GM18520 (cell line): ENCODE results near the gene PDE11A.
"Not testable (repeated sequence)": the region's sequence is repeated elsewhere in the genome, so short reads cannot be mapped to it uniquely, and the experiment has no call there.

Experiments
- ATAC-seq: cut with Tn5 transposase; IDR thresholded peaks from one replicate; pipeline ENCODE4 v1.9.1; 2021; ENCODE audit not compliant: unreplicated experiment

PDE11A gene

DNA sequence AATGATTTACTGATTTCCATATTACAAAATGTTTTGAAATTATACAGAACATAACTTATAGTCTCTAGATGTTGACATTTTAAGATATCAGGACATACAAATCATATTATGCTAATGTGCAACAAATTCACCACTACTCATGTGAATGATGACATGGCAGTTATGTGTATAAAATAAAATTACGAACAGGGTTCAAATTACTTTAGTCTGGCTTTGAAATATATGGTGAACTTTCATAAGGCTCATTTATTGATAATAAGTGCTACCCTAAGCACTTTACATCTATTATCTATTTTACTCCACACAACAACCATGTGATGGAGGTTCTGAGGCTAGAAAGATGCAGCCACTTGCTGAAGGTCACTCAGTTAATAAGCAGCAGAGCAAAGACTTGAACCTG is 62.8 kb downstream of the PDE11A start:
- no peak for ATAC-seq

DNA sequence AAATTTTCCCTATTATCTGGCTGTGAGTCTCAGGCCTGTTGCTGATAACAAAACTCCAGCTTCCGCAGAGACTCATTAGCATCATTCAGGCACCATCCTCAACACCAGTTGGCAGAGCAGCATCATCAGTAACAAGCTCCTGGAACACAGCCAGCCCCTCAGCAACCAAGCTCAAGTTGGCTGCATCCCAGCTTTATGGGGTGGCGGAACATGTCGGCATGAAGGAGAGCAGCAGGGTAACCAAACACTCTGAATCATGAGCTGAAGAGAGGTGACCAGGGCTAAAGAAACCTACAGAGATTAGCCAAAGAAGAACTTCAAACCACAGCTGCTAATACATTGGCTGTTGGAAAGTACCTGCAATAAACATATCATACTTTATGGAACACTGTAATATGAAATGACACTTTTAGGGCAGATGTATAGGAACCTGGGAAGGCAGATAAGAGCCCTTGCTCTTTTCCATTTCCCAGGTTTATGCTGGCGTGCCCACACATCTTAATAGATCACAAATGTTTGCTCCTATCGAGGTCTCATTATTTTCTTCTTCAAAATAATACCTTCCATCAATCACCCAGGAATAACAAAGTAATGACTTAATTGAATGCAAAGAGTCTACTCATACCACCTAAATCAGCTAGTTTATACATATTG is 63.8 kb downstream of the PDE11A start:
- no peak for ATAC-seq

DNA sequence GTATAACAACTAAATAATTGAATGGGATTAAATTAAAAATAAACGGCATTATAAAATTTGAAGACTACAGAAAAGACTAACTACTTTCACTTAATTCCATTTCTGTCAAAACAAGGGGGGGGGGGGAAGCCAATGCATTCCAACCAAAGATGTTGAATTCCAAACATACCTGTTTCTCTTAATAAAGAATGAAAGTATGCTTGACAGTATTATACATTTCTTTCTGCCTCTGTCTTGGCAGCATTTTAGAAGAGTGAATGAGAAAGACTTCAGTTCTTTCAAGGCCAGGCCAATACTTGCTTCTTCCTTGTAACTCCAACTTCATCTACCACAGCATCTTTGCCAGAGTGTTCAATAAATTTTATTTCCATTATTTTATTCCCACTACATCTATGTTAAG is 65.9 kb downstream of the PDE11A start:
- no peak for ATAC-seq

DNA sequence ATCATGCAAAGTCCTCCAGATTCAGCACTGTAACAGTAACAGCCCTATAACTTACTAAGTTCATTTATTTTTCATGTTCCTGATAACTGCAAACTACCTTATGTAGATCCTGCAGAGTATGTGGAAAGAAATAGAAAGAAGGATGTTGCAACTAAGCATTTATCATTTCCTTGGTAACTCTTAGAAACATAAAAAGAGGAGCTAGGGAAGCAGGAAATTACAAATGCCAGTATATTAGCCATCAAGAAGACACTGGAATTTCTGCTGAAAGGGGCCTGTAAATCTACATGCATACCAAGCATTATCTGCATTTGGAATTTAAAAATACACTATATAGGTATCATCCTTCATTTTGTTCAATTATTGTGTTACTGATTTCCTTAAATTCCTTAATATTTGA is 66.8 kb downstream of the PDE11A start:
- no peak for ATAC-seq

DNA sequence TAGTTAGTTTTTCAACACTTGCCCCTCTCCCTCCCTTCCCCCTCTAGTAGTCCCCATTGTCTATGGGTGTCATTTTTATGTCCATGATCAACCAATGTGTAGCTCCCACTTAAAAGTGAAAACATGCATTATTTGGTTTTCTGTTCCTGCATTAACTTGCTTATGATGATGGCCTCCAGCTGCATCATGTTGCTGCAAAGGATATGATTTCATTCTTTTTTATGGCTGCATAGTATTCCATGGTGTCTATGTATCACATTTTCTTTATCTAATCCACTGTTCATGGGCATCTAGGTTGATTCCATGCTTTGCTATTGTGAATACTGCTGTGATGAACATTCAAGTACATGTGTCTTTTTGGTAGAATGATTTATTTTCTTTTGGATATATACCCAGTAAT is 70.5 kb downstream of the PDE11A start:
- no peak for ATAC-seq

DNA sequence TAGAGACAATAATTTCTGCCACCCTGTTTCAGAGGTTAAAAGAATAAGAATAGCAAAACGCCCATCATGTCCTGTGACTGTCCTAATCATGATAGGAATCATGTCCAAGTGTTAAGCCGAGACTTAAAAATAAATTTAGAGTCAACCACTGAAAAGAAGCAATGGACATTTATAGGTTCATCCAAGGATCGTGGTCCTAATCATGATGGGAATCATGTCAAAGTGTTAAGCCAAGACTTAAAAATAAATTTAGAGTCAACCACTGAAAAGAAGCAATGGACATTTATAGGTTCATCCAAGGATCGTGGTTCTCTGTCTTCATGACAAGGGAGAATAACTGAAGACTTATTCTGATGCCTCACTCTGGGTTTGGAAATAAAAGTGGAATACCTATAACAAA is 73.6 kb downstream of the PDE11A start:
- ATAC-seq = no peak

DNA sequence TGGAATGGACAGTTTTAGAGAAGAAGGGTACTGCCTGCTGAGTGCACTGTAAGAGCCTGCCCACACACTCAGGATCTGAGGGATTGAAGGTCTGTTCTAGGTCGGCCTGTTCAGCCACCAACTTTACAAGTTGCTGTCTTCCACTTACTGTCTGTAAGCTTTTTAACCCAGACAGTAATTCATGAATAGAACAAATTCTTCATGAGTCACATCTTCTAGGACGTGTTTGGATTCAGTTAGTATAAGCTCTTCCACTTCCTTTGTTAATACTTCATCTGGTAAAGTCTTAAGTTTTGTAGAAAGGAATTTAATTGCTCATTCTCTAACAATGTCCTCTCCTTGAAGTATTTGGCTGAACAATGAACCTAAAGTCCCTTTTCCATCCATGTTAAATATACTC is 74.6 kb downstream of the PDE11A start:
- no peak for ATAC-seq

DNA sequence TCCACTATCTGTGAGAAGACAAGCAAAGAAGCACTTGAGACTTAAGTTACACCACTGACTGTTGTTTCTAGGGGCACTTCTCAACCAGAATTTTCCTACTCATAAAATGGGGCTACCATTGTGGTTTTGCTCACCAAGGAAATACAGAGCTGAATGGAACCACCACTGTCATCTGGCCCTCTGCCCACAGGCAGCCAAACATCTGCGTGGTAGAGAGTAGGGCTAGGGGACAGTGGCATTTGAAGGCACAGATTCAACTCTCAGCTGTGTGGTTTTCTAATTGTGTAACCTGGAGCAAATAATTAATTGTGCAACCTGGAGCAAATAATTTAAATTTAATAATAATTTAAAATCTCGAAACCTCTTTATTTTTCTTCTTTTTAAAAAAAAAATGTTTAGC is 79.6 kb downstream of the PDE11A start:
- no peak for ATAC-seq

DNA sequence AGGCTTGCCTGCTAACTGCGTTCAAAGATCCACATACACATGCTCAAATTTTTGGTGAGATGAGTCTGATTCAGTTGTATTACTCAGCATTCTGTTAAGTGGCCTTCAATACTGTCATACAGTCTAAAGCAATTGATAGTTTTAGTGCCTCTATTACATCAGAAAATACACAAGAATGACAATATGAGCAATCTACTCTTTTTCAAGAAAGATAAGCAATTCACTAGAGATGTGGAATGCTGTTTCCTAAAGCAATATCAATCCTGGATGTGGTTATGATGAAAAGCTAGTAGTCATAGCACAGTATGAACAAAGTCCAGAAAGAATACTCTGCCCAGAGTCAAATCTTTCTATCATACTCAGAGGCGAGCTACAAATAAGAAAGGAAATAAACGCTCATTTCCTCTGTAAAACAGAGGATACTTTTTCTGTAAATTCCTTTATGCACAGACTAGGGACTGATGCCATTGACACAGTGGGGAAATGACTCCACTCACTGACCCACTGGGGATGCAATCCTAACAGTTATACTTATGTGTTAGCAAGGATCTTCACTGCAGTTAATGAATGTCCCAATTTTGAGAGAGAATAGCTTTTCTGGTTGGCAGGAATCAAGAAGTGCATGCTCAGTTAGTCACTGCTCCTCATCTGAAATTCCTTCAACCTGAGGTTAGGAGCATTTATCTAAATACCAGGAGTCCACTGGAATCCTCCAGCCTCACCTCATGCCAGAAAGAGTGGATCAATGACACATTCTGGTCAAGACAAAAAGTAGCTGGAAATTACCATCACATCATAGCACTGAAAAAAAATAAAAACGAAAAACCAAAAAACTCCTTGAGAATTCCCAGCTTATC is 83.3 kb downstream of the PDE11A start:
- no peak for ATAC-seq

DNA sequence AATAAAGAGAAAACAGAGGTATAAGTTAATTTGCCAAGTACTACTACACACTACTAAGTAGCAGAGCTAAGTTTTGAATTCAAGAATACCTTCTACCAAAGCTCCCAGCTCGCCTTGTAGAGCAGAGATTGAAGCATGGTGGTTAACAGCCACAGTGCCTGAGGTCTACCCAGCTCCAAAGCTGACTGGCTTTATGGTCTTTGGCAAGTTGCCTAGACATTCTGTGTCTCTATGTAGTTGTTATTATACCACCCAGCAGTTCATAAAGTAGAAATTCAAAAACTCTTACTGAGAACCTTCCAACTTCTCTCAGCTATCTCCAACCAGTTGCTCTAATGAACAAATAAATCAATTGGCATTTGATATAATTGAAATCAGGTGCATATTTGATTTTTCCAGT is 87.8 kb downstream of the PDE11A start:
- ATAC-seq = no peak

DNA sequence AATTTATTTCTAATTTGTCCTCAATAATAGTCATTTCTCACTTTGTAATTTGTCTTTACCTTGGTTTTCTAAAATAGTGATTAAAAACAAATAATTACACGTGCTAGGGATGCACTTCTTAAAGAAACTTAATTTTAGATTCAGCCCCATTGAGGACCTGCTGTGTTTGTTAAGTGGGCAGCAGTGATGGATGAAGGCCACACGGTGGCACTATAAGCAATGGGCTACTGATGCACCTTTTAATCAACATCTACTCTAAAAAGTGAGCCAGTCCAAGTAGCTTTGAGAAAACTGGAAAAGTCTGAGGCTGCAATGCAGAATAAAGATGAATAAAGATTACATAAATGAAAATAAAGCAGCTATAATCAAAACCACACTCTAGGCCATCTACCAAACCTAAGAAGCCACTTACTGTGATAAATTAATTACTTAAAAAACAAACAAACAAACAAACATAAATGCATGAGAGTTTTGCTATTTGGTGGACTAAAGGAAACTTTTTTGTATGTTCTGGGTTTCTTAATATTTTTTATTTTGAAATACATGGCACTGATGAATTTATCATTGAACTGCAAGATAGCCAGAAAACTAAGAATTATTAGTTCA is 89.3 kb downstream of the PDE11A start:
- peak; percentile 48 for ATAC-seq

DNA sequence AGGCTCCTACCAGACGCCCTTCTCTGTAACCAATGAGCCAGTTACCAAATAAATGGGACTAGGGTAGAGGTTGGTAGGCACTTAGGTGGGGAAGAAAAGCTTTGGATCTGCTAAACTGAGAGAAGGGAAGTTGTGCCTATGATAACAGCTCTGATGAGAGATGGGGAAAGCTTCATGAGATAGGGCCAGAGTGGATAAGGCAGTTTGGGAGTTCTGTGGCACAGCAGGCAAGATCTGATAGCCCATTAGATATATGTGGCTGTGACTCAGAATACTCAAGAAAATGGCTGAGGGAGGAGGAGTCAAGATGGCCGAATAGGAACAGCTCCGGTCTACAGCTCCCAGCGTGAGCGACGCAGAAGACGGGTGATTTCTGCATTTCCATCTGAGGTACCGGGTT is 99.8 kb downstream of the PDE11A start:
- no peak for ATAC-seq

DNA sequence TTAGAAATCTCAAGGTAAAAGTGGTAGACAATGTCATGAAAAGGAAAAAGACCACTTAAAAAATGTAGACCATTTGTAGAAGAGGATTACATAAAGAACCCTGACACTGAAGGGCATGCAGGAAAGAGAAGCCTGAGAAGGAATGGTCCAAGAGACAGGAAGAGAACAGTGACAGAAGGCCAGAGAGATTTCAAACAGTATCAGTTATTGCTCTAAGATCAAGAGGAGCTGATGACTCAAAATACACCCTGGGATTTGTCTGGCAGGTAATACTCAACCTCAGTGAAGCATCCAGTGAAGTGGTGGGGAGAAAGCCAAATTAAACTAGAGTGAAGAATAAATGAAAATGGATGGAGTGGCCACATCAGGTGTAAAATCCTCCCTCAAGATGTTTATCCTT is 100.5 kb downstream of the PDE11A start:
- no peak for ATAC-seq

DNA sequence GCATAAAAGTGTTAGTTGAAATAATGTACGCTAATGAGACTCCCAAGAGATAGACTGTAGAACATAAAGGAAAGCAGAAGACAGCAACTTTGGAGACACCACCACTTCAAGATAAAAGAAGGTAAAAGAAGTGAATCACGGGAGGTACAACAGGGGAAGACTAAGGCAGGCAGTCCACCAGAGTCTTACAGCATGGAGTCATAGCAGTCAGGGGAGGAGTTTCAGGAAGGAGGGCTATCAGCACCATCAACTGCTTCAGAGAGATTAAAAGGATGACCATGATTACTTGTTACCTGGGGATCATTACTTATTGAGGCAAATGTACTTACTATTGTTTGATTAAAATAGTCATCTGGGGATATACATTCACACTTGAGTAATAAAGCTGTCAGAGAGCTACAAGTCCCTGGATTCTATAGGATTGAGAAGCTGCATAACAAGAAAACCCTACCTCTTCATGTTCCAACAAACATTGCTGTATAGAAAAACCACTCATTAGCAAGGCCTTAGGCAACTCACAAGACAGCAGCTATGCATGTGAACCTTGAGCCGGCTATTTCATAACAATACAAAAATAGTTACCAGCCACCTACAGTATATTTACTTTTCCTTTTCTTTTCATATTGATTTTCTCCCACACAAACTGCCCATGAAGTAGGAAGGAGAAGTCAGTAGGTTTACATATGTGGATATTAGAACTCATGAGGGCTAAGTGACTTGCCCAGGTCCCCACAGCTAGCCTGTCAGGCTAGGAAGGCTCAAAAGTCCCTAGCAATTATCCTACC is 101.7 kb downstream of the PDE11A start:
- no peak for ATAC-seq

DNA sequence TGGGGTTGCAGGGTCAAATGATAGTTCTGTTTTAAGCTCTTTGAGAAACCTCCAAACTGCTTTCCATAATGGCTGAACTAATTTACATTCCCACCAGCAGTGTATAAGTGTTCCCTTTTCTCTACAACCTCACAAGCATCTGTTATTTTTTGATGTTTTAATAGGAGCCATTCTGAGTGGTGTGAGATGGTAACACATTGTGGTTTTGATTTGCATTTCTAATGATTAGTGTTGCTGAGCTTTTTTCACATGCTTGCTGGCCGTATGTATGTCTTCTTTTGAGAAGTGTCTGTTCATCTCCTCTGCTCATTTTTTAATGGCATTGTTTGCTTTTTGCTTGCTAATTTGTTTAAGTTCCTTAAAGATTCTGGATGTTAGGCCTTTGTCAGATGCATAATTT is 107.7 kb downstream of the PDE11A start:
- ATAC-seq = no peak

DNA sequence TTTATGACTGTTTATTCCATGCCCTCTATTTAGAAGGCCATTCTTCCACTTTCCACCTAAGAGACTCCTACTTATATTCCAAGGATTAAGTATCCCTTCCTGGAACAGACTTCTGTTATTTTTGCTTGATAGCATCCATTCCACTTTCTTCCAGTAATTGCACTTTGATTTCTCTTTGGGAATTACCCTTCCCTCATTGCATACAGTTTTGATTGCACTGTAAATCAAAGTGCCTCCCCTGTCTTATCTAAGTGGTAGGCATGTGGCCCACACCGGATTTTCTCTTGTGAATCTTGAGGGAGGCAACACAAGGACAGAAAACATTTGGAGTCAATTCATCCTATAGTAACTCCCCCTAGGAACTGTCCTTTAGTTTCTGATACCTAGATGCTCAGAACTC is 120.4 kb downstream of the PDE11A start:
- ATAC-seq = no peak

DNA sequence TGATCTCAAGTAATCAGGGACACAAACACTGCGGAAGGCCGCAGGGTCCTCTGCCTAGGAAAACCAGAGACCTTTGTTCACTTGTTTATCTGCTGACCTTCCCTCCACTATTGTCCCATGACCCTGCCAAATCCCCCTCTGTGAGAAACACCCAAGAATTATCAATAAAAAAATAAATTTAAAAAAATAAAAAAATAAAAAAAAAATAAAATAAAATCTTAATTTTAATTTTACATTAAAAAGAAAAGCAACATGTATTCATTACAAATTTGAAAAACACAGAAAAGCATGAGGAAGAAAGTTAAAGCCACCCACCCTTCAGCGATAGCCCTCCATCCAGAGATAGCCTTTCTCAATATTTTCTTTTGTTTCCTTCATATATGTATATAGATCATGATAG is 125.0 kb downstream of the PDE11A start:
- ATAC-seq = not testable (repeated sequence)

DNA sequence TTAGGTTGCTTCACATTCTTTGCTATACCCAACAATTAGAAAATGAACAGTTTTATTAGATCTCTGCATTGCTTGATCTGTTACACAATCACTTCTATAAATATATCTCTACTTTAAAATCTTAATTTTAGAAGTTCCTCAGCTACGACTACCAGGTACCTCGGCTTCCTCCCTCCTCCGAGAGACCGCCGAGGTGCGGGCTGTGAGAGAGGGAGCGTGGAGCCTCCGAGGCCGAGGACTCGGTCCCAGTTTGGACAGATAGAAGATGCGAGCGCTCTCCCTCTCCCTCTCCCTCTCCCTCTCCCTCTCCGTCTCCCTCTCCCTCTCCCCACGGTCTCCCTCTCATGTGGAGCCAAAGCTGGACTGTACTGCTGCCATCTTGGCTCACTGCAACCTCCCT is 128.0 kb downstream of the PDE11A start:
- not testable (repeated sequence) for ATAC-seq

DNA sequence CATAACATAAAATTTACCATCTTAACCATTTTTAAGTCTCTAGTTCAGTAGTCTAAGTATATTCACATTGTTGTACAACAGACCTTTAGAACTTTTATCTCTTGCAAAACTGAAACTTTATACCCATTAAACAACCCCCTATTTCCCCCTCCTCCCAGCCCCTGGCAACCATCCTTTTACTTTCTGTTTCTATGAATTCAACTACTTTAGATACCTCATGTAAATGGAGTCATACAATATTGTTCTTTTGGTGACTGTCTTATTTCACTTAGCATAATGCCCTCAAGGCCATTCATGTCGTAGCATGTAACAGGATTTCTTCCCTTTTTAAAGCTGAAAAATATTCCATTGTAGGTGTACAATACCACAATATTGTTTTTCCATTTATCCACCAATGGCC is 129.8 kb downstream of the PDE11A start:
- ATAC-seq = no peak

DNA sequence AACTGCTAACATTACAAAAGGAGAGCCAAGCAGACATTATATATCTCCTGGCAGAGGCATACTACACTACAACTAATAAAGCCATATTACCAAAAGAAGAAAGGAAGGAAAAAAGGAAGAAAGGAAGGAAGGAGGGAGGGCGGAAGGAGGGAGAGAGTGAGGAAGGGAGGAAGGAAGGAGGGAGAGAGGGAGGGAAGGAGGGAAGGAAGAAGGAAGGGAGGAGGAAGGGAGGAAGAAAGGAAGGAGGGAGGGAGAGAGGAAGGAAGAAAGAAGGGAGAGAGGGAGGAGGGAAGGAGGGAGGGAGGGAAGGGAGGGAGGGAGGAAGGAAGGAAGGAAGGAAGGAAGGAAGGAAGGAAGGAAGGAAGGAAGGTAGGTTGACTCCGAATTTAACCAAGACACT is 133.4 kb downstream of the PDE11A start:
- no peak for ATAC-seq

DNA sequence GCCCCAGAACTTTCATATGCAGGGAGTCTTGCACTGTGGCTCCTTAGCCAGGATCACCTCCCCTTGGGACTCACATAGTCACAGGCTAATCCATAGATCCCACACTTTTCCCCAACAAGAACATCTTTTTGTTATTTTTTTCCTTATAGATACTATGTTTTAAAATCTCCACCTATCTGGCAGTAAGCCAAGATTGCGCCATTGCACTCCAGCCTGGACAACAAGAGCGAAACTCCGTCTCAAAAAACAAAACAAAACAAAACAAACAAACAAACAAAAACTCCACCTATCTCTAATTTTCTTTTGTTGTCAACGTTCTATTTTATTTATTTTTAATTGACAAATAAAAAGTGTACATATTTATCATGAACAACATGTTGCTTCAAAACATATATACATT is 141.7 kb downstream of the PDE11A start:
- no peak for ATAC-seq
